Lower leg skin (tissue), 3 donors: Measurements from ENCODE around the gene KRTAP10-10.

Source experiments
- CTCF ChIP-seq, 3 donors: fragments of 450-650 bp; IDR thresholded peaks; one replicate each; pipeline ENCODE4 v1.5.1; 2016; ENCODE audit warnings: antibody characterized with exemption in 3 of 3, mild to moderate bottlenecking in 3 of 3, moderate library complexity in 2 of 3
- POLR2A ChIP-seq, 2 donors: fragments of 450-650 bp; IDR thresholded peaks; one replicate each; pipeline ENCODE4 v1.6.1; 2016 to 2017; ENCODE audit warnings: antibody characterized with exemption in 2 of 2, mild to moderate bottlenecking in 1 of 2, moderate library complexity in 1 of 2

GRCh38 chr21:44658913-44659595 lies 21.9 kb downstream of the KRTAP10-10 start:
- TF ChIP-seq CTCF (IDR thresholded peaks at IDR 0.05), result no peak
- no peak for TF ChIP-seq POLR2A (IDR thresholded peaks at IDR 0.05)
